HG02852 (cell line): ENCODE data around the gene TSPAN3.

Experiments used
- ATAC-seq: cut with Tn5 transposase; IDR thresholded peaks from one replicate; pipeline ENCODE4 v1.9.1; 2021; ENCODE audit warnings: mild to moderate bottlenecking, moderate library complexity; ENCODE audit not compliant: unreplicated experiment

Gene TSPAN3

GRCh38 chr15:77012868-77013267 lies 58.0 kb downstream of the TSPAN3 start:
- peak; percentile 45 for ATAC-seq

GRCh38 chr15:77012117-77012712 lies 58.7 kb downstream of the TSPAN3 start:
- no peak for ATAC-seq

- no peak for ATAC-seq
Observed at GRCh38 chr15:77010857-77011256, 60.1 kb downstream of the TSPAN3 start.

- ATAC-seq: no peak
Observed at GRCh38 chr15:77010312-77010686, 60.6 kb downstream of the TSPAN3 start.

- ATAC-seq: no peak
Observed at GRCh38 chr15:77009646-77010311, 61.1 kb downstream of the TSPAN3 start.

- no peak for ATAC-seq
Observed at GRCh38 chr15:77009176-77009575, 61.7 kb downstream of the TSPAN3 start.

GRCh38 chr15:77004189-77004588 lies 66.7 kb downstream of the TSPAN3 start:
- ATAC-seq: no peak

GRCh38 chr15:77002954-77003912 lies 67.7 kb downstream of the TSPAN3 start:
- peak; percentile 81 for ATAC-seq

- no peak for ATAC-seq
Observed at GRCh38 chr15:77002436-77002835, 68.5 kb downstream of the TSPAN3 start.

GRCh38 chr15:77001966-77002365 lies 68.9 kb downstream of the TSPAN3 start:
- no peak for ATAC-seq

GRCh38 chr15:77001351-77001750 lies 69.6 kb downstream of the TSPAN3 start:
- no peak for ATAC-seq

GRCh38 chr15:76999996-77000395 lies 70.9 kb downstream of the TSPAN3 start:
- no peak for ATAC-seq

- ATAC-seq: no peak
Observed at GRCh38 chr15:76998663-76999285, 72.1 kb downstream of the TSPAN3 start.

GRCh38 chr15:76996526-76997401 lies 74.1 kb downstream of the TSPAN3 start:
- ATAC-seq: no peak

GRCh38 chr15:76996076-76996525 lies 74.8 kb downstream of the TSPAN3 start:
- no peak for ATAC-seq

GRCh38 chr15:76994971-76995945 lies 75.7 kb downstream of the TSPAN3 start, which contains the start of gene PSTPIP1:
TSS of gene PSTPIP1 (plus strand) at chr15:76995126. CDS start at chr15:76995574, 448 bp downstream.
- ATAC-seq: no peak

- ATAC-seq: no peak
Observed at GRCh38 chr15:76994496-76994895, 76.4 kb downstream of the TSPAN3 start.

GRCh38 chr15:76994001-76994400 lies 76.9 kb downstream of the TSPAN3 start:
- ATAC-seq: no peak
